Brain microvascular endothelial cell (primary cell): ENCODE results near the gene SNED1.

Source experiments
- DNase-seq: peaks from one replicate; pipeline ENCODE4 v3.0.0-alpha.2; 2020
- H3K27ac ChIP-seq: fragments of 250-450 bp; sonication (Bioruptor Pico); 2 replicates; pipeline ENCODE4 v1.5.1; 2020; ENCODE audit warnings: mild to moderate bottlenecking, moderate library complexity
- H3K27me3 ChIP-seq: fragments of 250-450 bp; sonication (Bioruptor Pico); replicated peaks from 2 replicates; pipeline ENCODE4 v1.5.1; 2020; ENCODE audit warnings: mild to moderate bottlenecking
- H3K36me3 ChIP-seq: fragments of 250-450 bp; sonication (Bioruptor Pico); replicated peaks from 2 replicates; pipeline ENCODE4 v1.5.1; 2020; ENCODE audit warnings: mild to moderate bottlenecking
- H3K4me3 ChIP-seq: 2 replicates; pipeline ENCODE4 v1.5.1; 2011; ENCODE audit warnings: low read depth, mild to moderate bottlenecking, control low read depth, low read length, moderate library complexity
- CTCF ChIP-seq: IDR thresholded peaks from 2 replicates; pipeline ENCODE4 v1.5.1; 2011; ENCODE audit warnings: low read depth, mild to moderate bottlenecking, moderate library complexity, low read length, control low read depth, inconsistent platforms; ENCODE audit errors: missing control alignments
- in situ Hi-C: cut with HindIII; loops from 2 replicates; pipeline ENCODE4 v1.10.0; 2017; ENCODE audit warnings: low sequenced_read_pairs, low pct_ligation_motif_present

The SNED1 gene

GRCh38 chr2:241063093-241063551 lies 64.7 kb downstream of the SNED1 start:
- Histone ChIP-seq H3K36me3 (no peaks in the 10 kb centered on the region), H3K27me3 (peaks cover 4% of the 10 kb centered on the region), H3K27ac (no peak overlapping the region), H3K4me3 (no peak overlapping the region)
- DNase-seq = no peak
- TF ChIP-seq CTCF = no peak
- in situ Hi-C loops = no loop called here

GRCh38 chr2:241063587-241063986 lies 65.2 kb downstream of the SNED1 start:
- no peak overlapping the region for H3K4me3 ChIP-seq
- in situ Hi-C loops = no loop called here
- H3K27me3 ChIP-seq = peaks cover 4% of the 10 kb centered on the region
- peak; percentile 18 for TF ChIP-seq CTCF
- no peak for DNase-seq
- H3K27ac ChIP-seq = no peak overlapping the region
- H3K36me3 ChIP-seq = no peaks in the 10 kb centered on the region

GRCh38 chr2:241064008-241064801 lies 65.8 kb downstream of the SNED1 start:
- no peaks in the 10 kb centered on the region for H3K36me3 ChIP-seq
- no peak for DNase-seq
- TF ChIP-seq CTCF = no peak
- peaks cover 4% of the 10 kb centered on the region for H3K27me3 ChIP-seq
- in situ Hi-C loops = no loop called here
- H3K27ac ChIP-seq = no peak overlapping the region
- H3K4me3 ChIP-seq = no peak overlapping the region

GRCh38 chr2:241064802-241065354 lies 66.5 kb downstream of the SNED1 start:
- in situ Hi-C loops = no loop called here
- H3K4me3 ChIP-seq = no peak overlapping the region

GRCh38 chr2:241065355-241065803 lies 67.0 kb downstream of the SNED1 start:
- no peak for DNase-seq
- TF ChIP-seq CTCF = no peak
- Histone ChIP-seq H3K27ac (no peak overlapping the region), H3K27me3 (peaks cover 4% of the 10 kb centered on the region), H3K36me3 (no peaks in the 10 kb centered on the region), H3K4me3 (no peak overlapping the region)
- in situ Hi-C loops = no loop called here

More at GRCh38 chr2:241064802-241065354, 66.5 kb downstream of the SNED1 start:
- no peak for DNase-seq
- Histone ChIP-seq H3K27ac (no peak overlapping the region), H3K27me3 (peaks cover 4% of the 10 kb centered on the region), H3K36me3 (no peaks in the 10 kb centered on the region)
- TF ChIP-seq CTCF = no peak
